ENCODE measurements around the gene CDK6.

Gene CDK6

GRCh38 chr7:92729751-92730150, 106.6 kb downstream of the CDK6 start:
- DNase-seq: no peak

GRCh38 chr7:92729172-92729571, 107.2 kb downstream of the CDK6 start:
- DNase-seq: no peak

DNA sequence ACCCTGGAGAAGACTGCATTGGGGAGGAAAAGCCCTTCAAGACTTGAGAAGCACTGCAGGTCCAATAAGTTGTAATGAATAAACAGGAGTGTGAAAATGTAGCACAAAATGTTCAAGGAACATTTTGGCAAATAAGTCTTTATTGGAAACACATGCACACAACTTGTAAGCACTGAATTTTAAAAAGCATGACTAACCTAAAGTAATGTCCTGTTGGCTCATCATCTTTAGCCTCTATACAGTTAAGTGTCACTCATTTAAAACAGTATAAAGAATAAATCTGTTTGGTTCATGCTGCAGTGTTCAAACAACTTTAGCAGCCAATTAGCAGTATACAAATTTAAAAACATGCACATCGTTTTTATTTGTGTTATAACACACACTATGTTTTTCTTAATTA, 108.6 kb downstream of the CDK6 start:
- no peak for DNase-seq

GRCh38 chr7:92725161-92725925, 111.0 kb downstream of the CDK6 start:
- DNase-seq: no peak

- peak in 1 of 2 donors; percentile 21 for DNase-seq
Measured at GRCh38 chr7:92723943-92724342, 112.4 kb downstream of the CDK6 start.

DNA sequence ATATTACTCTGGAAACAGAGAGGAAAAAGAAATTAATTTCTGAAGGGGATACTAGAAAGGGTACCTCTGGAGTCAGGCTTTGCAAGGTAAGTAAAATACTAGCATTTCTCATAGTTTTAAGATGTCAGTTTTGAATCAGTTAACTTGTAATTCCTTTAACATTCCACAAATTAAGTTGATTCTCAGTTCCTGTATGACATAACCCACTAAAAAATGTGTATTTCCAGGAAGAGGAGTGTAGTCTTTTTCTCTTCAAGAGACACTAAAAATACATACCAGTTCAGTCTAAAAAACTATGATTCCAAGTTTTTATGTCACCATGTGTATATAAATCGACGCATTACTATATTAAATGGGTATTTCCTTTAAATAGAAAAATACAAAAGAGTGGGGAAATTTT, 113.2 kb downstream of the CDK6 start:
- DNase-seq: no peak

GRCh38 chr7:92722541-92722940, 113.8 kb downstream of the CDK6 start:
- no peak for DNase-seq

DNA sequence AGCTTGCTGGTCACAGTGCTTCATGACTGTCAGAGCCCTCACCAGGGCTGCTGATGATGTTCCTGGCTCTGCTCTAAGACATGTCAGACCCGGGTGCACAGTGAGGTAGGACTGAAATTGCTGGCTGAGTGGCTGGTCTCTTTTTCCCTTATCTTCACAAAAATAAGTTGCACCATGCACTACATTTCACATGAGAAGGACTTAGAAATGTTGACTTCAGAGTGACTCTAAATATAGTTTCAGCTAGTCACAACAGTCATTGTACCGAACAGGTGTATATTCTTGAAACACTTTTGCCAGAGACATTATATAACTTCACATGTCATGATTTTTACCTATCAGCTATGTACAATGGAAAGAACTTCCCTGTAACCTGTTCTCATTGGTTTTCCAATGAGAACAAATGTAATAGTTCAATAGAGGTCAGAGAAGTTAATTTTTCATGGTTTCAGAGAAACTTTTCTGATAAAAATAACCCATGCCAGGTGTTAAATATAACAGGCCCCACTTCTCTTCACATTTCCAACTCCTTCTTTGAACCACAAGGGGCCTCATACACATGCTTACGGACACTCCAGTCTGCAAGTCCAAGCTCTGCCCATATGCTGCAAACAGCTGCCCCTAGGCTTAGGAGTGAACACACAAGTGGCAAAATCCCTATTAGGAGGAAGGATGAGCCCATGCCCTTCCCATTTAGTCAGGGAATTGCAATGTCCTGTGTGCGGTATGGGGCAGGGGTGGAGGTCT, 115.6 kb downstream of the CDK6 start:
- DNase-seq: no peak

DNA sequence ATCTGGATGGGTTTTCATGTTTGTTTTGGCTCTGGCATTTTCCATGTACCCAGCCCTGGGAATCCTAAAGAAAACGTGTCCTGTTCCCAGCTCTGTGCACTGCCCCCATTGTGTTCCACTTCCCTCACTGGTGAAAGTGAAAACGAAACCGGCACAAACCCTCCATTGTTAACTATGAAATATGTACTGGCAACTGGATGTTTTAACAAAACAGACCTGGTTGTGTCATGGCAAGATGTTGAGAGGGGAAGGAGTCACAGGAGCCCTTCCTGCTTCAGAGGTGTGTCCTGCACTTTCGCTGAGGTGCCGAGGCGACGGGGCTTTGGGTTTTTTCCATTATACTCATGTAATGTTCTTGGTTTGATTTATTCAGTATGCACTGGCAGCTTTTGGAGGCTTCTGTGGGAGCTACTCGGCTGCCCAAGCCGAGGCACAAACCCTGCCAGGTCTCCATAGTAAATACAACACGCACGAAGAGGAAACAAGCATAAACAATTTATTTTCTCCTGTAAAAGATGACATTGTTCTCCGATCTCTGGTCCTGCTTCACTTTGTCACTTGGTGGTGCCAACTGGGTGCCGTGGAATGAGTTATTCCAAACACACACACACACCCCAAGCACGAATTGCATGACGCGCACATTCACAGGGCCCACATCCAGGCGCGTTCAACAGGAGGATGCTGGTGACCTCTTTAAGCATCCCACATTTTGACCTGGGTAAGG, 118.2 kb downstream of the CDK6 start:
- DNase-seq: peak; percentile 44 to 66

- DNase-seq: peak in 1 of 2 donors; percentile 3
Measured at GRCh38 chr7:92717623-92717992, 118.8 kb downstream of the CDK6 start.

DNA sequence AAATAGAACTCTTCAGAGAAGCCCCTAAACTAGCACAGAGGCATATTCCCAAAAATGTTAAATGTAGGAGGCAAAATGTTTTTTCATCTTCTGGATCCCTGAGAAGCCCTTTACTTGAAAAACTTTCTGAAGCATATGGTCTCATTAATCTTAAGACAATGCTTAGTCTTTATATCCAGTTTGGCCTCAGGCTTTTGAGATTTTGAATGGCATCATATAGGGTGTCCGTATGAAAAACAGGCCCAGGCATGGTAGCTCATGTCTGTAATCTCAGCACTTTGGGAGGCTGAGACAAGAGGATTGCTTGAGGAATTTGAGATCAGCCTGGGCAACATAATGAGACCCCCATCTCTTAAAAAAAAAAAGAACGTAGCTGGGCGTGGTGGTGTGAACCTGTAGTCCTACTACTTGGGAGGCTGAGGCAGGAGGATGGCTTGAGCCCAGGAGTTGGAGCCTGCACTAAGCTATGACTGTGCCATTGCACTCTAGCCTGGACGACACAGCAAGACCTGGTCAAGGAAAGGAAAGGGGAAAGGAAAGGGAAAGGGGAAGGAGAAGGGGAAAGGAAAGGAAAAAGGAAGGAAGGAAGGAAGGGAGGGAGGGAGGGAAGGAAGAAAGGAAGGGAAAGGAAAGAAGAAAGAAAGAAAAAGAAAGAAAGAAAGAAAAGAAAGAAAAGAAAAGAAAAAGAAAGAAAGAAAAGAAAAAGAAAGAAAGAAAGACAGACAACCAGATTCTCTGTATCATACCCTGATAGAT, 119.4 kb downstream of the CDK6 start:
- DNase-seq: no peak

DNA sequence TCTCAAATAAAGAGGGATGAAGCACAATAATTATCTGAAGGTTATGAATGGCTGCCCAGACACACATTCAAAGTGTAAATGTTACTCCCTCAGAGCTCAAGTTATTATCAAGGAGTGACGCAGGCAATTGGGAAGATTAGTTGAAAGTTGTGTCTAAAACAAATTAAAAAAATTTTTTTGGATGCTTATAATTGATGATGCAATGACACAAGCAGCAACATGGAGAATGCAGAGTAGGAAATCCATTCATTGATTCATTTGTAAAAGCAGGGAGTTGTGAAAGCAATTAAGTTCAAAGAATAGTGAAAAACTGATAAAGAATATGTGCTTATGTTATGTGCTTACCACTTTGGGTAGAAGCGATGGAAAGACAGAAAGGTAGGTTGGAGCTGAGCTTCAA, 120.4 kb downstream of the CDK6 start:
- DNase-seq: no peak

DNA sequence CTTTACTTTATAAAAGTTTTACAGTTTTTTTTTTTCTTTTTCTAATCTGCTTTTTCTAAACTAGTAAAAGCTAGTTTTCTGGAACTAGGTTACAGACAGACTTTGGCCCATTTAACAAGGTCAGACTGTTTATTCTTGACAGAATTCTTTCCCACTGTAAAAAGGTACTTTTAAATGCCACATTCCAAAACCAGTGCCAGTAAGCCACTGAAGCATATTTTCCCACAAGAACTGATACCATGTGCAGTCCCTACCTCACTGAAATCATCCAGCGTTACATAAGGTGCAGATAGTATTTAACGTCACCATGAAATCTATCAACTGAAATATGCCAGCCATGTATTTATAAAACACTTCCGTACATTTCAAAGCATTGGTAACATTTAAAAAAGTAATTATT, 121.6 kb downstream of the CDK6 start:
- DNase-seq: no peak

DNA sequence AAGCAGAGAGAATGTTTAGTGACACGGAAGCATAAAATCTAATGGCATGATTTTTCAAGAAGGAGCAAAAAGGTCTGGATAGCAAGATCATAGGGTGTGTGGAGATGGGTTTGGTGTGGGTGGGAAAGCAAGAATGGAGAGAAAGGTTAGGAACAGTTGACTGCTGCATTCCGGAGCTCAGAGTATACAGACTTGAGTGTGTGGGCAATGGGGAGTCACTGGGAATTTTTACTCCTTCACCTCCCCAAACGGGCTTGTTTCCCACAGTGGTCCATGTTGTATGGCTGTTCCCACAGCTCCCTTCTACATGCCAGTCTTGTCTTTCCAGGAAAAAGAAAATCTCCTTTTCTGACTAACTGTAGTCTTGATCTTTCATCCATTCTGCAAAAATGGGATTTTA, 122.1 kb downstream of the CDK6 start:
- DNase-seq: no peak

GRCh38 chr7:92709912-92710311, 126.5 kb downstream of the CDK6 start:
- no peak for DNase-seq

DNA sequence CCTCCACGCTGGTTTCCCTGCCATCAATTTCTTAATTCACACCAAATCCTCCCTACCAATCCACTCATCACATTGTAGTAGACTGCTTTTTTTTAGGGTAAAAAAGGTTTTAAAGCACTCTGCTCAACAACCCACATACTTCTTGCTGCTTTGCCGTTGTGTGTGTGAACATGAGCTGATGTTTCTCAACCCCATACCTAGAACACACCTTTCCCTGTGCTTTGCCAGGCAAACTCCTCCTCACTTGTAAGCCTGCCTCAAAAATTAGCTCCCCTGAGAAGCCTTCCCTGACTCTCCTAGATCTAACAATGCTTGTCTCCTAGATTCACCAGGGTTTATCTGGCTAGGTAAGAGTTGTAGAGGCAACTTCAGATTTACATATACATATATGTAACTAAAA, 127.2 kb downstream of the CDK6 start:
- no peak for DNase-seq

DNA sequence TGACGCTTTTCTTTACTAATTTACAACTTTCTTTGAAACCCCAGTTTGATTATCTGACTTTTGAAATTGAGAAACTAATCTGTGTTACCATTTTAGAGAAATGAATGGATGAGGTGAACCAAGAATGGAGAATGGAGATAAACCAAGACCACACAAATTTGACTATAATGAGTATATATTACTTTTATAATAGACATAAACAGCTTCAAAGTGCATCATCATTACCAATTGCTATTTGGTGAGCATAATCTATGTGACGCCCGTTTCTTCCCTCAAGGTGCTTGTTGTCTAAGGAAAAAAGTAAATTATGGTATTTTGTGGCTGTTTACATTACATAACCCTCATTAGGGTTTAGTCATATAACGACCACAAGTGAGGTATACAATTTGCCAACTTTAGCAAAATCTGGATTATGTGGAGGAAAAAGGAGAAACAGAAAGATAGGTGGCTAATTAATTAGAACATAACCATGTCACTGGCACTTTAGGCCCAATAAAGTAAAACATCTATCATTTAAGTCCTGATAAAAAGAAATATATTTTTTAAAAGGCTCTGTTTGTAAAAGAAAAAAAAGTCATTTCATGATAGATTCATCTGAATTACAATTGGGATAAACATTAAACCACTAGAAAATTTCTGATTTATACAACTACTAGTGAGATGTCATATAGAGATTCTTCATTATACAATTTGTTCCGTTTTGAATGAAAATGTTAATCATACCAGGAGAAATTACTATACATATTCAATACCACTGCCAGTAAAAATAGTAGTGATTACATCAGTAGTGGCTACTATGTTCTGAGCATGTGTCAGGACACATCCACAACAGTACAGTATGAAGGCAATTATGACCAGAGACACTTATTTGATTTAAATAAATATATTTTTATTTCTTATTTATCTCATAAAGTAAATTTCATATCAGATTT, 128.0 kb downstream of the CDK6 start:
- DNase-seq: no peak

- no peak for DNase-seq
Measured at GRCh38 chr7:92707435-92707834, 128.9 kb downstream of the CDK6 start.

GRCh38 chr7:92706563-92706962, 129.8 kb downstream of the CDK6 start:
- DNase-seq: no peak

DNA sequence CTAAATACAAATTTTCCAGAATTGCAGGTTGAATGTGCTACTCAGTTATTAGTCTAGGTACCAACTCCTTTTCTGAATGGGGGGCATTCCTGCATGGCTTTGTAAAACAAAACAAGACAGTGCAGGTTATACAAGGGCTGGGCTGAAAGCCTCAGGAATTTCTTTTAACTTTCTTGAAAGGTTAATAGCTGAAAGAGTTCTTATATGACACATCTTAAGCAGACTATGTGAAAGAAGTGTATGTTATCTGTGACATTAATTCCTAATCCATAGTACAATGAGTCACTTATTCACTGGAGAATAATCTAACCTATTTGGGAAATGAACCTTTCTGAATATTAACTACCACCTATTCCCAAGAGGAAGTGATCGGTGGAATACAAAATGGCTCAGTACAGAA, 130.5 kb downstream of the CDK6 start:
- no peak for DNase-seq

DNA sequence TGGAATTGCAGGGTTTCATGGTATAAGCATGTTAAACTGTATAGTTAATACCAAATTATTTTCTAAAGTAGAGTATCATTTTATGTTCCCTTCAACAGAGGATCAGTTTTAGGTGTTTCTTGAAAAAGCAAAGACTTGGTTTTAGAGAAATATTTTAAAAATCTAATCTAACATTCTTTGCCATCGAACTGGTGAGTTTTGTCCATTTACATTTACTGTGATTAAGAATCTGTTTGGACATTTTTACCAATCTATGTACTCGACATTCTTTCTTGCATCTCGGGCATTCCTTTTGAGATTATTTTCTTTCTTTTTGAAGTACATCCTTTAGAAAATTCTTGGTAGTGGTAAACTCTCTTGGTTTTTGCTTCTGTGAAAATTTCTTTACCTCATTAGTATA, 131.5 kb downstream of the CDK6 start:
- DNase-seq: no peak

GRCh38 chr7:92702535-92702934, 133.8 kb downstream of the CDK6 start:
- DNase-seq: no peak

Data from CD4-positive, alpha-beta T cell treated with Interleukin-1 beta for 1 hour (primary cell).